K562 (cell line): ENCODE measurements around the gene FABP3. TPM values are rescaled to one million over a fixed set of nuclear protein-coding genes. Genes with fewer than 3 reads are reported as not detected.
A peak's percentile ranks its signal among the peaks of the same experiment; 100 is the strongest.

Experiments used
- ARID3B ChIP-seq: fragments of 250-450 bp; sonication (Bioruptor Pico); IDR thresholded peaks from 2 replicates; pipeline ENCODE4 v1.4.0; 2020; ENCODE audit warnings: borderline replicate concordance
- DIDO1 ChIP-seq: fragments of 450-650 bp; IDR thresholded peaks from 2 replicates; pipeline ENCODE4 v1.6.1; 2016; ENCODE audit warnings: low read depth, missing biosample characterization, missing genetic modification characterization
- DPF2 ChIP-seq: fragments of 450-650 bp; IDR thresholded peaks from 2 replicates; pipeline ENCODE4 v1.6.1; 2016
- FOXA3 ChIP-seq, 2 experiments: fragments of 450-650 bp in 1 of 2; sonication (generic) in 1 of 2; formaldehyde crosslinking; IDR thresholded peaks in 1 of 2; conservative IDR thresholded peaks in 1 of 2; 2 replicates each; pipeline versions ENCODE4 v1.4.0 to v1.8.0; 2020 to 2022; ENCODE audit warnings: mild to moderate bottlenecking in 2 of 2, missing genetic modification reagents in 1 of 2
- MCM5 ChIP-seq: fragments of 450-650 bp; IDR thresholded peaks from 2 replicates; pipeline ENCODE4 v1.6.1; 2016; ENCODE audit warnings: low read depth
- NCOR1 ChIP-seq: fragments of 450-650 bp; IDR thresholded peaks from 2 replicates; pipeline ENCODE4 v1.6.1; 2016; ENCODE audit warnings: mild to moderate bottlenecking, moderate library complexity
- NFATC3 ChIP-seq: fragments of 450-650 bp; IDR thresholded peaks from 2 replicates; pipeline ENCODE4 v1.6.1; 2017; ENCODE audit warnings: mild to moderate bottlenecking
- NR1H2 ChIP-seq: sonication (generic); formaldehyde crosslinking; IDR thresholded peaks from 2 replicates; pipeline ENCODE4 v1.4.0; 2020; ENCODE audit warnings: mild to moderate bottlenecking, missing genetic modification reagents
- PHTF2 ChIP-seq: fragments of 250-450 bp; sonication (Bioruptor Pico); IDR thresholded peaks from 2 replicates; pipeline ENCODE4 v1.5.0; 2021; ENCODE audit warnings: mild to moderate bottlenecking
- PRMT5 ChIP-seq: sonication (generic); formaldehyde crosslinking; IDR thresholded peaks from 2 replicates; pipeline ENCODE4 v1.5.0; 2020; ENCODE audit warnings: missing genetic modification reagents
- RBFOX2 ChIP-seq: fragments of 200-400 bp; formaldehyde crosslinking; IDR thresholded peaks from 2 replicates; pipeline ENCODE4 v1.6.1; 2017; ENCODE audit warnings: low read depth, mild to moderate bottlenecking, low read length, moderate library complexity
- TEAD1 ChIP-seq, 2 experiments: fragments of 450-650 bp in 1 of 2; sonication (generic) in 1 of 2; formaldehyde crosslinking; IDR thresholded peaks; 2 replicates each; pipeline versions ENCODE4 v1.4.0 to v1.8.0; 2020 to 2022; ENCODE audit warnings: mild to moderate bottlenecking in 2 of 2, missing genetic modification reagents in 1 of 2
- THRA ChIP-seq: fragments of 450-650 bp; IDR thresholded peaks from 2 replicates; pipeline ENCODE4 v1.6.1; 2017; ENCODE audit warnings: mild to moderate bottlenecking, moderate library complexity
- ZNF121 ChIP-seq: sonication (generic); formaldehyde crosslinking; conservative IDR thresholded peaks from 2 replicates; pipeline ENCODE4 v1.8.0; 2022; ENCODE audit warnings: missing genetic modification reagents
- ZNF384 ChIP-seq: IDR thresholded peaks from 2 replicates; pipeline ENCODE4 v1.6.1; 2012; ENCODE audit warnings: low read depth, low read length, improper control_type of control experiment
- ZNF511 ChIP-seq: sonication (generic); formaldehyde crosslinking; IDR thresholded peaks from 2 replicates; pipeline ENCODE4 v1.8.0; 2022; ENCODE audit warnings: mild to moderate bottlenecking, missing genetic modification reagents
- ZNF561 ChIP-seq: fragments of 450-650 bp; formaldehyde crosslinking; conservative IDR thresholded peaks from 2 replicates; pipeline ENCODE4 v1.4.0; 2020; ENCODE audit warnings: mild to moderate bottlenecking, moderate library complexity
- ZNF57 ChIP-seq: fragments of 450-650 bp; formaldehyde crosslinking; IDR thresholded peaks from 2 replicates; pipeline ENCODE4 v1.4.0; 2020; ENCODE audit warnings: mild to moderate bottlenecking, moderate library complexity
- ZNF592 ChIP-seq: fragments of 450-650 bp; IDR thresholded peaks from 2 replicates; pipeline ENCODE4 v1.6.1; 2017; ENCODE audit warnings: antibody characterized with exemption, mild to moderate bottlenecking
- ZNF696 ChIP-seq: fragments of 250-450 bp; sonication (Bioruptor Pico); conservative IDR thresholded peaks from 2 replicates; pipeline ENCODE4 v1.4.0; 2020; ENCODE audit warnings: mild to moderate bottlenecking, moderate library complexity
- polyA plus RNA-seq, 8 experiments: library from polyadenylated mRNA; depleted of rRNA in 4 of 8; stranded (reverse) in 5 of 8; unstranded in 3 of 8; fragments of >200 nt; fragmentation: Nextera tagmentation in 2 of 8; fragmentation: Illumina TruSeq in 1 of 8; extraction: Ambion mirVana in 2 of 8; extraction: Trizol in 1 of 8; gene quantifications; 2 replicates each; pipeline versions ENCODE4 v1.2.1 to v1.2.3, GENCODE V29; 2011 to 2014; ENCODE audit warnings: inconsistent platforms in 1 of 8, missing spikeins in 1 of 8
- total RNA-seq, 7 experiments: library from RNA; depleted of rRNA in 6 of 7; stranded (reverse); fragments of >200 nt in 6 of 7; fragmentation: Illumina TruSeq in 2 of 7; extraction: Trizol in 2 of 7; gene quantifications; 2 replicates each; pipeline versions ENCODE4 v1.2.1 to v1.2.3, GENCODE V29; 2011 to 2021; ENCODE audit warnings: low replicate concordance in 1 of 7

The FABP3 gene
- total and polyA plus RNA-seq, 9 of the 15 experiments (the other 6 are each of a cell fraction or from before 2014, with no cell fraction given): 0.22 TPM; not detected in 8

GRCh38 chr1:31409946-31410858 lies 37.3 kb upstream of the FABP3 start (continued):
- TF ChIP-seq ZNF592 (0 out of 2 replicates have a peak, but pooled peaks have one; percentile 40), PHTF2 (CRISPR knock-in tag) (no peak), ZNF511 (CRISPR knock-in tag) (no peak), FOXA3 (CRISPR knock-in tag; conservative IDR thresholded peaks at IDR 0.05 in 1 of 2, IDR thresholded peaks at IDR 0.05 in 1 of 2) (no peak), NR1H2 (CRISPR knock-in tag) (no peak), DPF2 (peak; percentile 47; the same call in 1 of the 2 replicates), RBFOX2 (no peak), ZNF57 (CRISPR knock-in tag) (no peak), NCOR1 (peak; percentile 65), ARID3B (CRISPR knock-in tag) (no peak), MCM5 (no peak), ZNF384 (peak; percentile 85), ZNF696 (CRISPR knock-in tag) (no peak), THRA (no peak), ZNF561 (no peak), DIDO1 (tag) (no peak), TEAD1 (CRISPR knock-in tag; IDR thresholded peaks at IDR 0.05) (no peak), NFATC3 (no peak), ZNF121 (CRISPR knock-in tag) (no peak), PRMT5 (CRISPR knock-in tag) (no peak)
